Tibial nerve (tissue), 4 donors: ENCODE measurements around the gene RYK. TPM values are rescaled to one million over a fixed set of nuclear protein-coding genes. Genes with fewer than 3 reads are reported as not detected.

Source experiments
- DNase-seq, 2 donors: peaks; one replicate each; pipeline ENCODE4 v3.0.0-alpha.2; 2019; ENCODE audit warnings: low spot score in 2 of 2
- H3K27ac ChIP-seq, 4 donors: fragments of 200-600 bp; sonication (generic) in 3 of 4; one replicate each; pipeline ENCODE4 v1.5.1; 2017 to 2019; ENCODE audit warnings: mild to moderate bottlenecking in 1 of 4
- H3K27me3 ChIP-seq, 2 donors: fragments of 200-600 bp; sonication (generic) in 1 of 2; one replicate each; pipeline versions ENCODE4 v1.5.1 to v1.6.0; 2017 to 2019
- H3K36me3 ChIP-seq, 3 donors: fragments of 200-600 bp; sonication (generic); one replicate each; pipeline ENCODE4 v1.5.1; 2018 to 2019
- H3K4me1 ChIP-seq, 4 donors: fragments of 200-600 bp; sonication (generic) in 3 of 4; one replicate each; pipeline ENCODE4 v1.5.1; 2017 to 2019
- H3K4me3 ChIP-seq, 4 donors: fragments of 200-600 bp; sonication (generic) in 3 of 4; one replicate each; pipeline ENCODE4 v1.5.1; 2017 to 2019; ENCODE audit warnings: mild to moderate bottlenecking in 1 of 4, moderate library complexity in 1 of 4
- H3K9me3 ChIP-seq, 4 donors: fragments of 200-600 bp; sonication (generic) in 3 of 4; one replicate each; pipeline ENCODE4 v1.5.1; 2017 to 2019
- EP300 ChIP-seq, 2 donors: sonication (generic); formaldehyde crosslinking; IDR thresholded peaks; one replicate each; pipeline ENCODE4 v1.6.1; 2017; ENCODE audit warnings: antibody characterized with exemption in 2 of 2, mild to moderate bottlenecking in 1 of 2
- POLR2A ChIP-seq, 2 donors: fragments of 450-650 bp; IDR thresholded peaks; one replicate each; pipeline ENCODE4 v1.6.1; 2017; ENCODE audit warnings: antibody characterized with exemption in 2 of 2, mild to moderate bottlenecking in 2 of 2, moderate library complexity in 2 of 2
- WGBS, 2 donors: methylation state at CpG; one replicate each; pipeline ENCODE4 v1.1.5; 2018; 5-methylcytosine and 5-hydroxymethylcytosine counted together
- total RNA-seq, 4 donors: library from RNA; depleted of rRNA; stranded (reverse); fragments of >200 nt; gene quantifications; one replicate each; pipeline ENCODE4 v1.1.0, GENCODE V29; 2016
- TF ChIP-seq, protein P1 (sequence below), 5 experiments: fragments of 200-600 bp in 3 of 5; fragments of 450-650 bp in 2 of 5; sonication (generic) in 3 of 5; IDR thresholded peaks; one replicate each; pipeline ENCODE4 v1.5.1; 2016 to 2019; ENCODE audit warnings: antibody characterized with exemption in 5 of 5, mild to moderate bottlenecking in 3 of 5, moderate library complexity in 2 of 5

Gene RYK
- total RNA-seq, 4 donors from 2014 or later = 33.9 to 69.9 (median 57.8) TPM

DNA sequence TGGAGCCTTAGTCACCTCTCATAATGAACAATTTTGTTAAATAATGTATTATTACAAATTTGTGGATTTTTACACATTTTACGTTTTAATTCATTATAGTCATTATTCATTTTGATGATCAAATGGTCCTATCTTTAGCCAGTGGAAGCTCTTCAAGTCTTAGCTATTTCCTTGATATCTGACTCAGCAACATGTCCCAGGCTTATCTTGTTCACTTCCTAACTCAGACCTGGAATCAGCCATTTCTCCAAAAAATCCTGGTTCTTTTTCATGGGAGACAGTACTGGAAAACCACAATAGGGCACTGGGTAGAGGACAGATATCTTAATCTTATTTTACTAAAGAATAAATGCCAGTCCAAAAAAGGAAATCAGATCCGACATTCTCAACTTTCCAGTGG, 56.4 kb downstream of the RYK start:
- Histone ChIP-seq H3K4me3 (no peak overlapping the region), H3K9me3 (no peaks in the 10 kb centered on the region), H3K36me3 (peaks cover 0 to 56% (median 0%) of the 10 kb centered on the region in 3 donors), H3K4me1 (no peaks in the 10 kb centered on the region), H3K27ac (no peak overlapping the region), H3K27me3 (no peaks in the 10 kb centered on the region)
- DNase-seq = no peak
- WGBS, 2 donors = 91 to 94% methylated on average over 2 of the region's 2 CpGs
- TF ChIP-seq, protein P1, sequence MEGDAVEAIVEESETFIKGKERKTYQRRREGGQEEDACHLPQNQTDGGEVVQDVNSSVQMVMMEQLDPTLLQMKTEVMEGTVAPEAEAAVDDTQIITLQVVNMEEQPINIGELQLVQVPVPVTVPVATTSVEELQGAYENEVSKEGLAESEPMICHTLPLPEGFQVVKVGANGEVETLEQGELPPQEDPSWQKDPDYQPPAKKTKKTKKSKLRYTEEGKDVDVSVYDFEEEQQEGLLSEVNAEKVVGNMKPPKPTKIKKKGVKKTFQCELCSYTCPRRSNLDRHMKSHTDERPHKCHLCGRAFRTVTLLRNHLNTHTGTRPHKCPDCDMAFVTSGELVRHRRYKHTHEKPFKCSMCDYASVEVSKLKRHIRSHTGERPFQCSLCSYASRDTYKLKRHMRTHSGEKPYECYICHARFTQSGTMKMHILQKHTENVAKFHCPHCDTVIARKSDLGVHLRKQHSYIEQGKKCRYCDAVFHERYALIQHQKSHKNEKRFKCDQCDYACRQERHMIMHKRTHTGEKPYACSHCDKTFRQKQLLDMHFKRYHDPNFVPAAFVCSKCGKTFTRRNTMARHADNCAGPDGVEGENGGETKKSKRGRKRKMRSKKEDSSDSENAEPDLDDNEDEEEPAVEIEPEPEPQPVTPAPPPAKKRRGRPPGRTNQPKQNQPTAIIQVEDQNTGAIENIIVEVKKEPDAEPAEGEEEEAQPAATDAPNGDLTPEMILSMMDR (IDR thresholded peaks at IDR 0.05) = no peak
- TF ChIP-seq EP300 (IDR thresholded peaks at IDR 0.05) = no peak
- TF ChIP-seq POLR2A (IDR thresholded peaks at IDR 0.05) = no peak

DNA sequence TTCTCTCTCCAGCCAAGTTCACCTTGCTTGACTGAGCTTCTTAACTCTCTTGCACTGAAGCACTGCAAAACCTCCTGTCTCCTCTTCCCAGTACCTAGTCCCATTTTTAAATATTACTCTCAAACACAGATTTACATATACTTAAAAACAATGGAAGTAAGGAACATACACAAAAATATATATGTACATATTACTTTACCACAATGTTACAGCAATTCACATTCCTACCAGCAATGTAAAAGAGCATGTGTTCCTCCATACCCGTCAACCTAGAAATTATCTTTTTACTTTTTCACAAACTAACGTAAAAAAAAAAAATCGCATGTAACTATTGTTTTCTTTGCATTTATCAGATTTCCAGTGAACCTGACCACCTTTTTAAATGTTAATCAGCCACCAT, 60.4 kb downstream of the RYK start:
- 92 to 95% methylated on average over 3 of the region's 3 CpGs for WGBS, 2 donors
- Histone ChIP-seq H3K27ac (no peak overlapping the region), H3K36me3 (peaks cover 0 to 60% (median 0%) of the 10 kb centered on the region in 3 donors), H3K4me3 (no peak overlapping the region), H3K27me3 (no peaks in the 10 kb centered on the region), H3K4me1 (no peaks in the 10 kb centered on the region), H3K9me3 (no peaks in the 10 kb centered on the region)
- no peak for DNase-seq
- no peak for TF ChIP-seq EP300 (IDR thresholded peaks at IDR 0.05)
- no peak for TF ChIP-seq POLR2A (IDR thresholded peaks at IDR 0.05)

DNA sequence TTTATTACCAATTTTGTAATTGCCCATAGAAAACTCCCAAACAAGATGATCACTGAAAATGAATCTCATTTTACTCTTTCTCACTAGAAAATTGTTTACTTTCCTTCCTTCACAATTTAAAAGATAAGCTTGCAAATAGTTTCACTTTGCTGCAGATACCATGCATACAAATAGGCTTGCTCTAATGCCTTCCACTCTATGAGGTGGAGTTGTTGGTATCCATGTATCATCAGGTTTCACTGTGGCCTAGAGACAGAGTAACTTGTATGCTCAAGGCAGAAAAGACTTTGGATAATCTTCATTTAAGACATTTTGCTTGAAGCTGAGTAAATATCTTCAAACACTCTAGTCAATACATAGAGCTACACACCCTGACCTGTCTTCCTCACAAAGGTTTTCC, 60.8 kb downstream of the RYK start:
- H3K4me1 ChIP-seq = no peaks in the 10 kb centered on the region
- peaks cover 0 to 56% (median 0%) of the 10 kb centered on the region in 3 donors for H3K36me3 ChIP-seq
- no peak overlapping the region for H3K4me3 ChIP-seq
- TF ChIP-seq, protein P1 (IDR thresholded peaks at IDR 0.05) = no peak
- TF ChIP-seq EP300 (IDR thresholded peaks at IDR 0.05) (no peak), POLR2A (IDR thresholded peaks at IDR 0.05) (no peak)
- DNase-seq = no peak
- H3K9me3 ChIP-seq = no peaks in the 10 kb centered on the region
- no peaks in the 10 kb centered on the region for H3K27me3 ChIP-seq
- no peak overlapping the region for H3K27ac ChIP-seq

DNA sequence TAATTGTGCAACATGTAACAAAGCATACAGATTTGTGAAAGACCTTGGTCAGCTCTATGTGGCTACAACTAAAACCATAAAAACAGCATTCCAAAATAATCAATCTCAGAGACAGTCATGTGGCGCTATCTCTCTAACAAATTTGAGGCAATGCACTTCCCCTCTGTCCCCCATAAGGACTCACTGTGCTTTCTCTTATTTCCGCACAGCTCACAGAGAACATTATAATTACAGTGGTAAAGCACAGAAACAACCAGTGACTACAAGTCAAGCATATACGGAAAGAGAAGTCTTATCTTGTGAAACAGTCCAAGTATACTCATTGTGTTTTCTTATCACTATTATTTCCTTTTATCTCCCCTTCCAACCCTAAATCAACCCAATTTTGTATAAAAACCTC, 64.3 kb downstream of the RYK start:
- Histone ChIP-seq H3K36me3 (peaks cover 0 to 47% (median 0%) of the 10 kb centered on the region in 3 donors), H3K9me3 (no peaks in the 10 kb centered on the region), H3K4me3 (no peak overlapping the region), H3K27ac (no peak overlapping the region), H3K27me3 (no peaks in the 10 kb centered on the region), H3K4me1 (no peaks in the 10 kb centered on the region)
- 86% methylated on average over 3 of the region's 3 CpGs for WGBS, 2 donors
- TF ChIP-seq EP300 (IDR thresholded peaks at IDR 0.05) = no peak
- TF ChIP-seq, protein P1 (IDR thresholded peaks at IDR 0.05) = no peak
- TF ChIP-seq POLR2A (IDR thresholded peaks at IDR 0.05) = no peak
- DNase-seq = no peak

DNA sequence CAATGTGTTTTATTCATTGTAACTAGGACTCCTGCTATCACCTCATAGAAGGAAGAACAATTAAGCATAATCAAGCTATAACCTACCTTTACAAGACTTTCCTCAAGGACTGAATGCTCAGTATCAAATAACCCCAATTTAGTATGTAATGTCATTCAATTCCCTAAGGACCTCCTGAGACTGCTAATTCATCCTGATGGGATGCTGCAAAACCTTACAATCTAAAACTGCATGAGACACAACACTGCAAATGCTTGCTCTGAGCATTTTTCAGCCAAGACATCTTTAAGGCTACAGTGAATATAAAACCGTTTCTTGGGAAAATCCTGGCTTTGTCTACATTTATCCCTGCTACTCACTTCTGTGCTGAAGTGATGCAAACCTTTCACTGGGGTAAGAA, 69.9 kb downstream of the RYK start:
- no peak for DNase-seq
- H3K4me3 ChIP-seq = no peak overlapping the region
- no peaks in the 10 kb centered on the region for H3K27me3 ChIP-seq
- no peak for TF ChIP-seq POLR2A (IDR thresholded peaks at IDR 0.05)
- TF ChIP-seq, protein P1 (IDR thresholded peaks at IDR 0.05) = no peak
- TF ChIP-seq EP300 (IDR thresholded peaks at IDR 0.05) = no peak
- no peaks in the 10 kb centered on the region for H3K4me1 ChIP-seq
- H3K36me3 ChIP-seq = peaks cover 0 to 38% (median 0%) of the 10 kb centered on the region in 3 donors
- no peak overlapping the region for H3K27ac ChIP-seq
- 83 to 84% methylated on average over 1 of the region's 1 CpG for WGBS, 2 donors
- no peaks in the 10 kb centered on the region for H3K9me3 ChIP-seq

DNA sequence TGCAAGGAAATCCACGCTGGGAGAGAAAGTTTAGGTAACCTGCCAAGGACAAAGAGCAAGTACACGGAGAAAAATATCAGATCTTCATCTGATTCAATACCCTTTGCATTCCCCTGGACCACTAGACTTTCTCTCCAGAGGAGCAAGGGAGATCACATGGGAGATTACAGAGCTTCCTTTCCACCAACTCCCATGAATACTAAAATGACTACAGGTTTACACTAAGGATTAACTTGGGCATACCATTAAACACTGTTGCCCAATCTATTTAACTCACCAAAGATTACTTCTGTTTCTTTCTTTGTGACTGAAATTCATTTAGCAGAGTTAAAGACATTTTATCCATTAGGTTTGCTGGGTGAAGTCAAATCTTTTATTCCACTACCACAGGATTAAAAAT, 71.2 kb downstream of the RYK start:
- Histone ChIP-seq H3K4me3 (no peak overlapping the region), H3K4me1 (no peaks in the 10 kb centered on the region), H3K9me3 (no peaks in the 10 kb centered on the region), H3K27me3 (no peaks in the 10 kb centered on the region), H3K36me3 (peaks cover 0 to 50% (median 0%) of the 10 kb centered on the region in 3 donors), H3K27ac (no peak overlapping the region)
- 94 to 98% methylated on average over 2 of the region's 2 CpGs for WGBS, 2 donors
- no peak for TF ChIP-seq POLR2A (IDR thresholded peaks at IDR 0.05)
- no peak for TF ChIP-seq EP300 (IDR thresholded peaks at IDR 0.05)
- TF ChIP-seq, protein P1 (IDR thresholded peaks at IDR 0.05) = no peak
- DNase-seq = no peak
